ENCODE data around the gene FOXB1. TPM values are rescaled to one million over a fixed set of nuclear protein-coding genes. Genes with fewer than 3 reads are reported as not detected.

The FOXB1 gene
- total RNA-seq, 1 donor from 2014 or later, result not detected

DNA sequence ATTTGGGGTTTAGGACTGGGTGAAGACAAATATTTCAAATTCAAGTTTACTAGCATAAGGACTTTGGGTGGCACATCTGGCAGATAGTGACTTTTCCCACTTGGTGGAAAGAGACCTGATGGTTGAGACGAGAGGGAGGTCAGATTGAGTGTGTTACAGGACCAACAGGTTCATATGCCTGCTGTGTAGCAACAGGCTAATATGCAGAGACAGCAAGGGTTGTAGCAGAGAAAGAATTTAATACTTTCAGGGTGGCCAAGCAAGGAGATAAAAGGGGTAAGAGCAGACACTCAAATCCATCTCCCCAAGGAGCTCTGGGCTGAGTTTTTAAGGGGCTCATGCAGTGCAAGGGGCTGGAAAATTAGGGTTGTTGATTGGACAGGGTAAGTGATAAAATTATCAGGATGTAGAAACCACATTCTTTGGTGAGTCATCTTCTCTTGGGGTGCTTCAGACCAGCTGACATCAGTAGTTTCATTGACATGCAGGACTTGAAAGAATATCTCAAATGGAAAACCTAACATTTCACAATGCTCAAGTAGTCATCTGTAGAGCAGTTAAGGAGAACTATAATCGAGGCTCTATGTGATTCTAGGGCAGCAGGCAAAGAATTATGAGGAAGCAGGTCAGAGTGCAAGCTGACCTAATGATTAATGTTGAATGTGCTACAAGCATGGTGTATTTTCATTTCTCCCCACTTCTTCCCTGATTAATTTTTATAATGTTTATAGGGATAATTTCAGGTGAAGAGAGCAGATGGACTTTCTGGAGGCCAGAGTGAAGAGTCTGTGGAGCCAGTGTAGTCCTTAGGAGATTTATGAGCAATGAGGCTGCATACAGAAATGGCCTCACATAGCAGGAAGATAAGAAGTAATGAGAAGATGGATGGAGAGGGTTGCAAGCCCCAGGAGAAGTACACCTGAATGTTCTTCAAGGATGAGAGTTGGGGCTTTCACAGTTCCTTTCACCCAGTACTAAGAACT, 13.7 kb downstream of the FOXB1 start:
- intact Hi-C loops (cut with DNase I), result no loop called here
- peaks cover 39% of the 10 kb centered on the region for H3K27me3 ChIP-seq
- TF ChIP-seq, protein P1, sequence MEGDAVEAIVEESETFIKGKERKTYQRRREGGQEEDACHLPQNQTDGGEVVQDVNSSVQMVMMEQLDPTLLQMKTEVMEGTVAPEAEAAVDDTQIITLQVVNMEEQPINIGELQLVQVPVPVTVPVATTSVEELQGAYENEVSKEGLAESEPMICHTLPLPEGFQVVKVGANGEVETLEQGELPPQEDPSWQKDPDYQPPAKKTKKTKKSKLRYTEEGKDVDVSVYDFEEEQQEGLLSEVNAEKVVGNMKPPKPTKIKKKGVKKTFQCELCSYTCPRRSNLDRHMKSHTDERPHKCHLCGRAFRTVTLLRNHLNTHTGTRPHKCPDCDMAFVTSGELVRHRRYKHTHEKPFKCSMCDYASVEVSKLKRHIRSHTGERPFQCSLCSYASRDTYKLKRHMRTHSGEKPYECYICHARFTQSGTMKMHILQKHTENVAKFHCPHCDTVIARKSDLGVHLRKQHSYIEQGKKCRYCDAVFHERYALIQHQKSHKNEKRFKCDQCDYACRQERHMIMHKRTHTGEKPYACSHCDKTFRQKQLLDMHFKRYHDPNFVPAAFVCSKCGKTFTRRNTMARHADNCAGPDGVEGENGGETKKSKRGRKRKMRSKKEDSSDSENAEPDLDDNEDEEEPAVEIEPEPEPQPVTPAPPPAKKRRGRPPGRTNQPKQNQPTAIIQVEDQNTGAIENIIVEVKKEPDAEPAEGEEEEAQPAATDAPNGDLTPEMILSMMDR (IDR thresholded peaks at IDR 0.05), result no peak
- no peak overlapping the region for H3K27ac ChIP-seq
- no peaks in the 10 kb centered on the region for H3K36me3 ChIP-seq
- H3K4me3 ChIP-seq, result no peak overlapping the region
- no peaks in the 10 kb centered on the region for H3K4me1 ChIP-seq
- DNase-seq (no peak), ATAC-seq (no peak)
- no peaks in the 10 kb centered on the region for H3K9me3 ChIP-seq

- ATAC-seq, result no peak
- H3K27me3 ChIP-seq, result peaks cover 18% of the 10 kb centered on the region
- H3K4me1 ChIP-seq, result no peaks in the 10 kb centered on the region
- no peaks in the 10 kb centered on the region for H3K36me3 ChIP-seq
- intact Hi-C loops (cut with DNase I), result no loop called here
- H3K4me3 ChIP-seq, result no peak overlapping the region
- DNase-seq, result no peak
- no peak overlapping the region for H3K27ac ChIP-seq
- H3K9me3 ChIP-seq, result no peaks in the 10 kb centered on the region
- TF ChIP-seq, protein P1 (IDR thresholded peaks at IDR 0.05), result no peak
Measured at GRCh38 chr15:60020736-60021135, 16.6 kb downstream of the FOXB1 start.

DNA sequence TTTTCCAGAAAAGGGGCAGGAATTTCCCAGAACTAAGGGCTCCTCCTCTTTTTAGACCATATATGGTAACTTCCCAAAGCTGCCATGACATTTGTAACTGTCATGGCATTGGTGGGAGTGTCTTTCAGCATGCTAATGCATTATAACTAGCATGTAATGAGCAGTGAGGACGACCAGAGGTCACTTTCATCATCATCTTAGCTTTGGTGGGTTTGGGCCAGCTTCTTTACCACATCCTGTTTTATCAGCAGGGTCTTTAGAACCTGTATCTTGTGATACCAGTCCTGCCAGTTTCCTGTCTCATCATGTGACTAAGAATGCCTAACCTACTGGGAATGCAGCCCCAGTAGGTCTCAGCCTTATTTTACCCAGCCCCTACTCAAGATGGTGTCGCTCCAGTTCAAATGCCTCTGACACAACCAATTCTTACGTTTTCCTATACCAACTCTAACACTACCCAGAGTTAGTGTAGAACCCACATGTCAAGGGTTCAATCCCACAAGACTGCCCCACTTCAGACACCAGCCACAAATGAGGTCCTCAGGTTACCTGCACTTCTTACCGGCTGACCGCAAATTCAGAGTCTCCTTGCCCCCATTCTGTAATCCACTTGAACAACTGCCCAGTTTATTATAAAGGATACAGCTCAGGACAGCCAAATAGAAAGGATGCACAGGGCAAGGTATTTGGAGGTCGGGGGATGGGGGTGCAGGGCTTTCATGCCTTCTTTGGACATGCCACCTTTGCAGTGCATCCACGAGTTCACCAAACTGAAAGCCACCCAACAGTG, 17.7 kb downstream of the FOXB1 start:
- DNase-seq (no peak), ATAC-seq (no peak)
- H3K27me3 ChIP-seq, result peaks cover 10% of the 10 kb centered on the region
- H3K9me3 ChIP-seq, result no peaks in the 10 kb centered on the region
- H3K4me3 ChIP-seq, result no peak overlapping the region
- no peaks in the 10 kb centered on the region for H3K36me3 ChIP-seq
- H3K27ac ChIP-seq, result no peak overlapping the region
- intact Hi-C loops (cut with DNase I), result no loop called here
- no peaks in the 10 kb centered on the region for H3K4me1 ChIP-seq
- TF ChIP-seq, protein P1 (IDR thresholded peaks at IDR 0.05), result no peak

- DNase-seq (no peak), ATAC-seq (no peak)
- Histone ChIP-seq H3K4me1 (no peaks in the 10 kb centered on the region), H3K27ac (no peak overlapping the region), H3K27me3 (peaks cover 10% of the 10 kb centered on the region), H3K9me3 (no peaks in the 10 kb centered on the region), H3K4me3 (no peak overlapping the region), H3K36me3 (no peaks in the 10 kb centered on the region)
- TF ChIP-seq, protein P1 (IDR thresholded peaks at IDR 0.05), result no peak
- intact Hi-C loops (cut with DNase I), result no loop called here
Measured at GRCh38 chr15:60022379-60022741, 18.2 kb downstream of the FOXB1 start.

GRCh38 chr15:60026555-60026954, 22.4 kb downstream of the FOXB1 start:
- Histone ChIP-seq H3K4me1 (no peaks in the 10 kb centered on the region), H3K27me3 (peaks cover 10% of the 10 kb centered on the region), H3K9me3 (no peaks in the 10 kb centered on the region), H3K27ac (no peak overlapping the region), H3K4me3 (no peak overlapping the region), H3K36me3 (no peaks in the 10 kb centered on the region)
- TF ChIP-seq, protein P1 (IDR thresholded peaks at IDR 0.05), result no peak
- ATAC-seq (no peak), DNase-seq (no peak)
- intact Hi-C loops (cut with DNase I), result no loop called here

Data from upper lobe of right lung (tissue), 1 donor.